ENCODE results near the gene SPEM3. TPM values are rescaled to one million over a fixed set of nuclear protein-coding genes. Genes with fewer than 3 reads are reported as not detected.

SPEM3 gene
- total RNA-seq, 2 experiments from 2014 or later: not detected

- Histone ChIP-seq H3K4me1 (ENCODE audit: insufficient read depth, low read length, poor library complexity, severe bottlenecking) (peaks cover 6% of the 10 kb centered on the region), H3K27ac (ENCODE audit: low read depth, low read length, poor library complexity, severe bottlenecking) (no peak overlapping the region), H3K4me3 (ENCODE audit: low read depth, low read length, poor library complexity, severe bottlenecking) (no peak overlapping the region), H3K9me3 (ENCODE audit: low read length) (no peaks in the 10 kb centered on the region), H4K20me1 (ENCODE audit: insufficient read depth, low read length) (no peaks in the 10 kb centered on the region), H3K36me3 (ENCODE audit: insufficient read depth, low read length) (no peaks in the 10 kb centered on the region), H3K79me2 (ENCODE audit: insufficient read depth, low read depth, low read length) (no peaks in the 10 kb centered on the region), H3K9me2 (ENCODE audit: insufficient read depth, low read length) (no peaks in the 10 kb centered on the region), H3K4me2 (ENCODE audit: low read length) (no peak overlapping the region), H2AFZ (ENCODE audit: low read length) (no peak overlapping the region)
- TF ChIP-seq EZH2phosphoT487 (IDR thresholded peaks at IDR 0.05; ENCODE audit: borderline replicate concordance, low read depth, low read length) (no peak), CTCF (conservative IDR thresholded peaks at IDR 0.05; ENCODE audit: low read length) (no peak)
- DNase-seq (ENCODE audit: low spot score): no peak
- CTCF ChIA-PET (ENCODE audit: unreplicated experiment): no interaction called here
- intact Hi-C loops (cut with micrococcal nuclease; ENCODE audit: unreplicated experiment): no loop called here
- POLR2A ChIA-PET: no interaction called here
- no TSS peak for BruUV-seq (replicated peaks)
Measured at GRCh38 chr17:7407082-7407481, 21.6 kb upstream of the SPEM3 start.

GRCh38 chr17:7407485-7408251, 21.0 kb upstream of the SPEM3 start, which contains the start of gene NLGN2:
Gene NLGN2, plus strand, starts transcription at chr17:7407845. Its CDS starts 411 bp downstream, at chr17:7408256.
- POLR2A ChIA-PET: no interaction called here
- H2AFZ ChIP-seq (ENCODE audit: low read length): no peak within 1 kb of the TSS
- CTCF ChIA-PET (ENCODE audit: unreplicated experiment): no interaction called here
- H3K4me2 ChIP-seq (ENCODE audit: low read length): no peak within 1 kb of the TSS
- no peak for TF ChIP-seq EZH2phosphoT487 (IDR thresholded peaks at IDR 0.05; ENCODE audit: borderline replicate concordance, low read depth, low read length)
- TF ChIP-seq CTCF (conservative IDR thresholded peaks at IDR 0.05; ENCODE audit: low read length): no peak
- no TSS peak for BruUV-seq (replicated peaks)
- intact Hi-C loops (cut with micrococcal nuclease; ENCODE audit: unreplicated experiment): no loop called here
- no peaks in the 10 kb centered on the region for H3K9me3 ChIP-seq (ENCODE audit: low read length)
- no peak within 1 kb of the TSS for H3K27ac ChIP-seq (ENCODE audit: low read depth, low read length, poor library complexity, severe bottlenecking)
- no peaks in the 10 kb centered on the region for H4K20me1 ChIP-seq (ENCODE audit: insufficient read depth, low read length)
- H3K4me1 ChIP-seq (ENCODE audit: insufficient read depth, low read length, poor library complexity, severe bottlenecking): peaks cover 6% of the 10 kb centered on the region
- H3K4me3 ChIP-seq (ENCODE audit: low read depth, low read length, poor library complexity, severe bottlenecking): no peak within 1 kb of the TSS
- no peaks in the 10 kb centered on the region for H3K9me2 ChIP-seq (ENCODE audit: insufficient read depth, low read length)
- H3K79me2 ChIP-seq (ENCODE audit: insufficient read depth, low read depth, low read length): no peaks in the 10 kb centered on the region
- DNase-seq (ENCODE audit: low spot score): no peak
- no peaks in the 10 kb centered on the region for H3K36me3 ChIP-seq (ENCODE audit: insufficient read depth, low read length)

GRCh38 chr17:7408252-7408727, 20.4 kb upstream of the SPEM3 start:
- Histone ChIP-seq H3K4me3 (ENCODE audit: low read depth, low read length, poor library complexity, severe bottlenecking) (no peak overlapping the region), H3K4me1 (ENCODE audit: insufficient read depth, low read length, poor library complexity, severe bottlenecking) (peaks cover under 1% of the 10 kb centered on the region), H3K9me2 (ENCODE audit: insufficient read depth, low read length) (no peaks in the 10 kb centered on the region), H4K20me1 (ENCODE audit: insufficient read depth, low read length) (no peaks in the 10 kb centered on the region), H3K4me2 (ENCODE audit: low read length) (no peak overlapping the region), H2AFZ (ENCODE audit: low read length) (no peak overlapping the region), H3K27ac (ENCODE audit: low read depth, low read length, poor library complexity, severe bottlenecking) (no peak overlapping the region), H3K79me2 (ENCODE audit: insufficient read depth, low read depth, low read length) (no peaks in the 10 kb centered on the region), H3K9me3 (ENCODE audit: low read length) (no peaks in the 10 kb centered on the region), H3K36me3 (ENCODE audit: insufficient read depth, low read length) (no peaks in the 10 kb centered on the region)
- TF ChIP-seq CTCF (conservative IDR thresholded peaks at IDR 0.05; ENCODE audit: low read length): no peak
- TF ChIP-seq EZH2phosphoT487 (IDR thresholded peaks at IDR 0.05; ENCODE audit: borderline replicate concordance, low read depth, low read length): no peak
- intact Hi-C loops (cut with micrococcal nuclease; ENCODE audit: unreplicated experiment): no loop called here
- BruUV-seq (replicated peaks): no TSS peak
- ChIA-PET POLR2A (no interaction called here), CTCF (ENCODE audit: unreplicated experiment) (no interaction called here)
- no peak for DNase-seq (ENCODE audit: low spot score)
